IMR-90 (cell line): ENCODE measurements around the gene GNAT1. TPM values are rescaled to one million over a fixed set of nuclear protein-coding genes. Genes with fewer than 3 reads are reported as not detected.

ENCODE experiments used
- ATAC-seq: fragments of 200-7000 bp; cut with Tn5 transposase; 2 replicates; pipeline ENCODE4 v1.9.1; 2020; ENCODE audit warnings: low read depth, mild to moderate bottlenecking, moderate library complexity
- BruUV-seq: library from RNA; stranded (reverse); fragments of 400-500 nt; replicated peaks from 2 replicates; lab custom pipeline; 2021; lab: Mats Ljungman, UMichigan
- CTCF ChIA-PET: fragments of 300-600 bp; formaldehyde crosslinking; extraction: SDS; loops from one replicate; lab custom pipeline; 2021; ENCODE audit warnings: antibody characterized with exemption; lab: Yijun Ruan, JAX
- POLR2A ChIA-PET: fragments of 300-600 bp; sonication (Branson Sonifier 250); formaldehyde crosslinking; loops from one replicate; lab custom pipeline; 2022; ENCODE audit warnings: antibody characterized with exemption; ENCODE audit not compliant: unreplicated experiment; lab: Charles Lee
- DNase-seq: peaks from one replicate; pipeline ENCODE4 v3.0.0; 2013
- H2AFZ ChIP-seq: replicated peaks from 2 replicates; pipeline ENCODE3; 2013; ENCODE audit warnings: low read length, mild to moderate bottlenecking; ENCODE audit not compliant: poor library complexity
- H2AK5ac ChIP-seq: 2 replicates; pipeline ENCODE4 v1.6.1; 2013; ENCODE audit warnings: low read depth, low read length, inconsistent platforms
- H2AK9ac ChIP-seq: replicated peaks from 2 replicates; pipeline ENCODE3; 2013; ENCODE audit warnings: mild to moderate bottlenecking, low read depth, low read length, moderate library complexity; ENCODE audit not compliant: poor library complexity
- H2BK120ac ChIP-seq: 2 replicates; pipeline ENCODE4 v1.6.1; 2013; ENCODE audit warnings: low read depth, low read length, inconsistent platforms
- H2BK15ac ChIP-seq: 3 replicates; pipeline ENCODE4 v1.6.1; 2013; ENCODE audit warnings: low read depth, low read length, inconsistent platforms
- H2BK20ac ChIP-seq: 2 replicates; pipeline ENCODE4 v1.6.1; 2013; ENCODE audit warnings: low read depth, mild to moderate bottlenecking, inconsistent platforms, low read length, moderate library complexity
- H2BK5ac ChIP-seq: 2 replicates; pipeline ENCODE4 v1.6.1; 2013; ENCODE audit warnings: mild to moderate bottlenecking, low read depth, low read length, inconsistent platforms; ENCODE audit not compliant: poor library complexity, severe bottlenecking
- H3K14ac ChIP-seq: replicated peaks from 2 replicates; pipeline ENCODE4 v1.6.1; 2013; ENCODE audit warnings: low read depth, low read length, inconsistent platforms
- H3K18ac ChIP-seq: 2 replicates; pipeline ENCODE4 v1.6.1; 2013; ENCODE audit warnings: low read depth, low read length, control low read depth
- H3K23ac ChIP-seq: 2 replicates; pipeline ENCODE4 v1.6.1; 2013; ENCODE audit warnings: low read depth, low read length, inconsistent platforms
- H3K27ac ChIP-seq: 2 replicates; pipeline ENCODE4 v1.5.1; 2013; ENCODE audit warnings: mild to moderate bottlenecking, control low read depth, low read length; ENCODE audit not compliant: insufficient read depth
- H3K27me3 ChIP-seq: 2 replicates; pipeline ENCODE4 v1.6.1; 2013; ENCODE audit warnings: low read length; ENCODE audit not compliant: control insufficient read depth, insufficient read depth
- H3K36me3 ChIP-seq: 2 replicates; pipeline ENCODE4 v1.6.1; 2013; ENCODE audit warnings: low read length, mixed read lengths; ENCODE audit not compliant: control insufficient read depth, insufficient read depth
- H3K4ac ChIP-seq: 2 replicates; pipeline ENCODE4 v1.6.1; 2013; ENCODE audit warnings: low read depth, low read length, inconsistent platforms
- H3K4me1 ChIP-seq: 2 replicates; pipeline ENCODE4 v1.6.1; 2013; ENCODE audit warnings: low read length, mixed read lengths; ENCODE audit not compliant: control insufficient read depth, insufficient read depth
- H3K4me2 ChIP-seq: 2 replicates; pipeline ENCODE4 v1.6.1; 2013; ENCODE audit warnings: low read depth, mild to moderate bottlenecking, control low read depth, low read length, moderate library complexity
- H3K4me3 ChIP-seq: 2 replicates; pipeline ENCODE4 v1.5.1; 2013; ENCODE audit warnings: low read depth, mild to moderate bottlenecking, control low read depth, low read length, moderate library complexity; ENCODE audit not compliant: insufficient read depth
- H3K56ac ChIP-seq: 2 replicates; pipeline ENCODE4 v1.6.1; 2013; ENCODE audit warnings: low read length, inconsistent platforms; ENCODE audit not compliant: insufficient read depth; ENCODE audit errors: extremely low read depth
- H3K79me1 ChIP-seq, 2 experiments: 2 replicates each; pipeline ENCODE4 v1.6.1; 2013; ENCODE audit warnings: low read length in 2 of 2, inconsistent platforms in 1 of 2, low read depth in 1 of 2
- H3K9ac ChIP-seq: 2 replicates; pipeline ENCODE4 v1.6.1; 2013; ENCODE audit warnings: low read depth, low read length, control low read depth
- H3K9me1 ChIP-seq: 2 replicates; pipeline ENCODE4 v1.6.1; 2013; ENCODE audit warnings: low read length, inconsistent platforms; ENCODE audit not compliant: insufficient read depth
- H3K9me3 ChIP-seq: 2 replicates; pipeline ENCODE4 v1.6.1; 2013; ENCODE audit warnings: low read length; ENCODE audit not compliant: control insufficient read depth, insufficient read depth
- H4K20me1 ChIP-seq: 2 replicates; pipeline ENCODE4 v1.6.1; 2013; ENCODE audit warnings: low read length, inconsistent platforms; ENCODE audit not compliant: insufficient read depth
- H4K5ac ChIP-seq: 2 replicates; pipeline ENCODE4 v1.6.1; 2013; ENCODE audit warnings: mild to moderate bottlenecking, low read depth, low read length, control low read depth
- H4K8ac ChIP-seq, 2 experiments: 2 replicates each; pipeline ENCODE4 v1.6.1; 2013; ENCODE audit warnings: low read depth in 2 of 2, low read length in 2 of 2, control low read depth in 1 of 2, inconsistent platforms in 1 of 2
- H4K91ac ChIP-seq: 2 replicates; pipeline ENCODE4 v1.6.1; 2013; ENCODE audit warnings: low read depth, low read length, inconsistent platforms; ENCODE audit not compliant: insufficient read depth
- BHLHE40 ChIP-seq: fragments of 150-350 bp; IDR thresholded peaks from 2 replicates; pipeline ENCODE4 v1.6.1; 2016; ENCODE audit warnings: mild to moderate bottlenecking, low read depth, low read length
- CEBPB ChIP-seq: IDR thresholded peaks from 2 replicates; pipeline ENCODE4 v1.6.1; 2012; ENCODE audit warnings: low read depth, low read length, improper control_type of control experiment
- CTCF ChIP-seq: conservative IDR thresholded peaks from 2 replicates; pipeline ENCODE4 v1.5.1; 2012; ENCODE audit warnings: mild to moderate bottlenecking, low read depth, low read length, improper control_type of control experiment
- ELK1 ChIP-seq: fragments of 150-350 bp; IDR thresholded peaks from 2 replicates; pipeline ENCODE4 v1.6.1; 2016; ENCODE audit warnings: low read depth, mild to moderate bottlenecking, low read length, moderate library complexity, borderline replicate concordance
- FOS ChIP-seq: fragments of 150-350 bp; IDR thresholded peaks from 2 replicates; pipeline ENCODE4 v1.6.1; 2016; ENCODE audit warnings: low read depth, low read length
- MAZ ChIP-seq: IDR thresholded peaks from 2 replicates; pipeline ENCODE4 v1.6.1; 2012; ENCODE audit warnings: low read depth, mild to moderate bottlenecking, low read length, improper control_type of control experiment, moderate library complexity, borderline replicate concordance
- MXI1 ChIP-seq: IDR thresholded peaks from 2 replicates; pipeline ENCODE4 v1.6.1; 2012; ENCODE audit warnings: low read depth, mild to moderate bottlenecking, low read length, moderate library complexity, borderline replicate concordance
- NFE2L2 ChIP-seq: fragments of 150-350 bp; IDR thresholded peaks from 2 replicates; pipeline ENCODE4 v1.6.1; 2016; ENCODE audit warnings: low read depth, mild to moderate bottlenecking, low read length
- POLR2A ChIP-seq: IDR thresholded peaks from 2 replicates; pipeline ENCODE4 v1.6.1; 2012; ENCODE audit warnings: mild to moderate bottlenecking, low read depth, low read length
- RAD21 ChIP-seq: IDR thresholded peaks from 2 replicates; pipeline ENCODE4 v1.6.1; 2012; ENCODE audit warnings: low read length, improper control_type of control experiment
- SMC3 ChIP-seq: fragments of 150-350 bp; IDR thresholded peaks from 2 replicates; pipeline ENCODE4 v1.6.1; 2016; ENCODE audit warnings: low read depth, mild to moderate bottlenecking, antibody characterized with exemption, low read length, moderate library complexity
- WGBS, 2 experiments: methylation state at CpG; one replicate each; pipeline versions ENCODE4 v1.1.5 to v1.1.7; 2013; ENCODE audit warnings: missing lambda C conversion rate in 2 of 2; ENCODE audit not compliant: insufficient read length in 1 of 2; ENCODE audit errors: extremely low coverage in 2 of 2; 5-methylcytosine and 5-hydroxymethylcytosine counted together
- dilution Hi-C: fragments of 300-500 bp; cut with HindIII; formaldehyde crosslinking; loops from one replicate; pipeline ENCODE4 v1.14.3; 2018; ENCODE audit warnings: low sequenced_read_pairs; ENCODE audit not compliant: unreplicated experiment
- in situ Hi-C: fragments of 300-500 bp; cut with MboI; formaldehyde crosslinking; loops from 3 replicates; pipeline ENCODE4 v1.14.3; 2019; ENCODE audit warnings: low sequenced_read_pairs, inconsistent platforms, mixed read lengths
- intact Hi-C: fragments of 100-400 bp; cut with micrococcal nuclease; formaldehyde crosslinking; loops from 2 replicates; pipeline ENCODE4 v1.10.0; 2022
- polyA plus RNA-seq, 3 experiments: library from polyadenylated mRNA; depleted of rRNA; stranded (reverse); fragments of >200 nt; gene quantifications; 2 replicates each; pipeline ENCODE4 v1.2.3, GENCODE V29; 2012; ENCODE audit warnings: low replicate concordance in 1 of 3
- total RNA-seq: library from RNA; depleted of rRNA; stranded (reverse); fragments of >200 nt; gene quantifications from 2 replicates; pipeline ENCODE4 v1.2.3, GENCODE V29; 2012

Gene GNAT1
- total and polyA plus RNA-seq, 2 of the 4 experiments (the other 2 are of a cell fraction), result not detected

GRCh38 chr3:50174517-50174895 lies 16.9 kb upstream of the GNAT1 start:
- Histone ChIP-seq H3K4ac (no peak overlapping the region), H2AFZ (peak overlapping the region; percentile 32), H3K14ac (no peak overlapping the region), H3K4me2 (no peak overlapping the region), H3K9me1 (peaks cover 15% of the 10 kb centered on the region), H2AK9ac (peak overlapping the region; percentile 42), H3K27me3 (no peaks in the 10 kb centered on the region), H2BK5ac (no peak overlapping the region), H2AK5ac (no peak overlapping the region), H3K18ac (no peak overlapping the region), H4K8ac (no peak overlapping the region), H2BK120ac (no peak overlapping the region), H3K4me1 (peaks cover 13% of the 10 kb centered on the region), H2BK15ac (no peak overlapping the region), H3K23ac (no peak overlapping the region), H4K20me1 (no peaks in the 10 kb centered on the region; the same call in 1 of the 2 replicates), H4K5ac (no peak overlapping the region), H4K91ac (no peak overlapping the region), H3K4me3 (no peak overlapping the region), H3K9me3 (no peaks in the 10 kb centered on the region), H3K9ac (no peak overlapping the region), H3K79me1 (peaks cover 5 to 41% of the 10 kb centered on the region in 2 experiments), H3K56ac (no peak overlapping the region), H3K36me3 (peaks cover 29% of the 10 kb centered on the region), H3K27ac (no peak overlapping the region), H2BK20ac (no peak overlapping the region)
- TF ChIP-seq POLR2A (no peak), MXI1 (no peak), FOS (no peak), SMC3 (no peak), CTCF (no peak), BHLHE40 (no peak), RAD21 (no peak), NFE2L2 (no peak), CEBPB (no peak), MAZ (no peak), ELK1 (no peak)
- in situ Hi-C loops (no loop called here), intact Hi-C loops (no loop called here), dilution Hi-C loops (no loop called here)
- ChIA-PET CTCF (no interaction called here), POLR2A (no interaction called here)
- 96% methylated on average over 4 of the region's 7 CpGs; no CpG with 5 or more reads in 1 of the 2 experiments for WGBS, 2 experiments
- no TSS peak for BruUV-seq
- ATAC-seq (no peak), DNase-seq (no peak)
